CD14-positive monocyte (primary cell): ENCODE results near the gene IER5L. TPM values are rescaled to one million over a fixed set of nuclear protein-coding genes. Genes with fewer than 3 reads are reported as not detected.
A peak's percentile ranks its signal among the peaks of the same experiment; 100 is the strongest.

ENCODE experiments used
- DNase-seq, 3 donors: peaks; one replicate each; pipeline ENCODE4 v3.0.0-alpha.2; 2011 to 2022
- H2AFZ ChIP-seq: 2 replicates; pipeline ENCODE4 v1.6.0; 2012; ENCODE audit warnings: mild to moderate bottlenecking, low read depth, low read length, inconsistent platforms; ENCODE audit not compliant: insufficient read depth, poor library complexity, severe bottlenecking
- H3K27ac ChIP-seq, 2 donors: 1 replicate in 1 of 2; 2 replicates in 1 of 2; pipeline ENCODE4 v1.5.1; 2012 to 2013; ENCODE audit warnings: low read length in 2 of 2, control low read depth in 1 of 2, inconsistent platforms in 1 of 2, low read depth in 1 of 2, mild to moderate bottlenecking in 1 of 2
- H3K27me3 ChIP-seq, 2 donors: one replicate each; pipeline versions ENCODE4 v1.6.0 to v1.6.1; 2011 to 2013; ENCODE audit warnings: low read length in 2 of 2; ENCODE audit not compliant: control insufficient read depth in 2 of 2, insufficient read depth in 2 of 2
- H3K36me3 ChIP-seq, 2 donors: replicated peaks in 1 of 2; 1 replicate in 1 of 2; 2 replicates in 1 of 2; pipeline versions ENCODE4 v1.5.1 to v1.6.1; 2012 to 2013; ENCODE audit warnings: low read length in 2 of 2, control low read depth in 1 of 2, inconsistent platforms in 1 of 2, mild to moderate bottlenecking in 1 of 2; ENCODE audit not compliant: insufficient read depth in 2 of 2, control insufficient read depth in 1 of 2
- H3K4me1 ChIP-seq, 2 donors: 1 replicate in 1 of 2; 2 replicates in 1 of 2; pipeline versions ENCODE4 v1.5.1 to v1.6.1; 2012 to 2013; ENCODE audit warnings: low read length in 2 of 2, control low read depth in 1 of 2, inconsistent platforms in 1 of 2, mild to moderate bottlenecking in 1 of 2, moderate library complexity in 1 of 2; ENCODE audit not compliant: insufficient read depth in 2 of 2, control insufficient read depth in 1 of 2
- H3K4me2 ChIP-seq: replicated peaks from 2 replicates; pipeline ENCODE3; 2012; ENCODE audit warnings: low read length, moderate library complexity, mild to moderate bottlenecking; ENCODE audit not compliant: poor library complexity, severe bottlenecking; ENCODE audit errors: extremely low read depth
- H3K4me3 ChIP-seq, 3 experiments: fragments of 200-600 bp in 1 of 3; sonication (generic) in 1 of 3; replicated peaks in 1 of 3; 1 replicate in 2 of 3; 2 replicates in 1 of 3; pipeline ENCODE4 v1.5.1; 2011 to 2013; ENCODE audit warnings: low read length in 3 of 3, mild to moderate bottlenecking in 3 of 3, control low read depth in 2 of 3, low read depth in 2 of 3, inconsistent platforms in 1 of 3, moderate library complexity in 1 of 3
- H3K79me2 ChIP-seq: 2 replicates; pipeline ENCODE4 v1.6.0; 2012; ENCODE audit warnings: mild to moderate bottlenecking, control low read depth, inconsistent platforms, low read length, moderate library complexity; ENCODE audit not compliant: insufficient read depth
- H3K9ac ChIP-seq: 2 replicates; pipeline ENCODE4 v1.6.0; 2017; ENCODE audit warnings: low read length, mild to moderate bottlenecking; ENCODE audit not compliant: insufficient read depth, poor library complexity, severe bottlenecking
- H3K9me3 ChIP-seq, 2 donors: replicated peaks in 1 of 2; 1 replicate in 1 of 2; 2 replicates in 1 of 2; pipeline versions ENCODE4 v1.5.1 to v1.6.1; 2012 to 2013; ENCODE audit warnings: low read length in 2 of 2, control low read depth in 1 of 2; ENCODE audit not compliant: control insufficient read depth in 1 of 2, insufficient read depth in 1 of 2
- H4K20me1 ChIP-seq: 2 replicates; pipeline ENCODE4 v1.6.0; 2012; ENCODE audit warnings: mild to moderate bottlenecking, low read length, control low read depth, moderate library complexity; ENCODE audit not compliant: insufficient read depth
- H3K27ac Mint-ChIP-seq, 7 donors: one replicate each; pipeline ENCODE4 v1.8.0; 2020; ENCODE audit warnings: mild to moderate bottlenecking in 7 of 7, mixed read lengths in 7 of 7, moderate library complexity in 6 of 7, inconsistent platforms in 2 of 7
- H3K27me3 Mint-ChIP-seq, 3 donors: one replicate each; pipeline ENCODE4 v1.8.0; 2021 to 2022; ENCODE audit warnings: low read depth in 3 of 3, mild to moderate bottlenecking in 3 of 3, mixed read lengths in 3 of 3, moderate library complexity in 3 of 3, inconsistent platforms in 1 of 3
- H3K36me3 Mint-ChIP-seq, 2 donors: one replicate each; pipeline ENCODE4 v1.8.0; 2020; ENCODE audit warnings: mixed read lengths in 2 of 2, inconsistent platforms in 1 of 2, mild to moderate bottlenecking in 1 of 2
- H3K4me1 Mint-ChIP-seq: one replicate; pipeline ENCODE4 v1.8.0; 2020; ENCODE audit warnings: mild to moderate bottlenecking, mixed read lengths
- H3K4me3 Mint-ChIP-seq, 2 donors: one replicate each; pipeline ENCODE4 v1.8.0; 2020; ENCODE audit warnings: mild to moderate bottlenecking in 2 of 2, mixed read lengths in 2 of 2, moderate library complexity in 1 of 2
- H3K9me3 Mint-ChIP-seq, 7 donors: one replicate each; pipeline ENCODE4 v1.8.0; 2020 to 2022; ENCODE audit warnings: mixed read lengths in 7 of 7, mild to moderate bottlenecking in 6 of 7, moderate library complexity in 6 of 7, inconsistent platforms in 2 of 7
- CTCF ChIP-seq: fragments of 200-600 bp; IDR thresholded peaks from one replicate; pipeline ENCODE4 v1.8.0; 2022; ENCODE audit warnings: antibody characterized with exemption, mild to moderate bottlenecking
- WGBS: methylation state at CpG from one replicate; pipeline ENCODE4 v1.1.5; 2013; ENCODE audit warnings: missing lambda C conversion rate; ENCODE audit not compliant: insufficient coverage; 5-methylcytosine and 5-hydroxymethylcytosine counted together
- intact Hi-C, 2 donors: fragments of 100-400 bp; cut with micrococcal nuclease; formaldehyde crosslinking; loops; one replicate each; pipeline versions ENCODE4 v1.15.0 to v1.15.1; 2023
- polyA plus RNA-seq, 3 donors: library from polyadenylated mRNA; depleted of rRNA in 1 of 3; unstranded in 2 of 3; stranded (reverse) in 1 of 3; fragments of 300-500 nt in 2 of 3; fragments of >200 nt in 1 of 3; fragmentation: Illumina TruSeq in 2 of 3; gene quantifications; 1 replicate in 2 of 3; 2 replicates in 1 of 3; pipeline ENCODE4 v1.2.3, GENCODE V29; 2012 to 2021

Gene IER5L
- polyA plus RNA-seq, 3 donors = 0.36 to 15.5 (median 0.79) TPM

- Mint-ChIP-seq H3K9me3 (peaks cover 0 to 1% (median 0%) of the 10 kb centered on the region in 7 donors), H3K36me3 (no peaks in the 10 kb centered on the region), H3K4me1 (peaks cover 25% of the 10 kb centered on the region), H3K27me3 (peaks cover 7 to 17% (median 10%) of the 10 kb centered on the region in 3 donors), H3K27ac (no peak overlapping the region), H3K4me3 (peak overlapping the region; percentile 16 to 49)
- 27% methylated on average over 19 of the region's 29 CpGs for WGBS
- H3K9ac ChIP-seq = peak overlapping the region; percentile 73
- H3K4me1 ChIP-seq = peaks cover 33 to 49% of the 10 kb centered on the region in 2 donors
- H3K4me2 ChIP-seq = peak overlapping the region; percentile 98
- no peak overlapping the region for H3K27ac ChIP-seq
- no peak for DNase-seq
- no peak for TF ChIP-seq CTCF
- no peaks in the 10 kb centered on the region for H3K9me3 ChIP-seq
- H3K79me2 ChIP-seq = peaks cover 14% of the 10 kb centered on the region
- H3K27me3 ChIP-seq = peaks cover 0 to 12% of the 10 kb centered on the region in 2 donors
- H3K4me3 ChIP-seq = peak overlapping the region in 1 of 3 experiments; percentile 98
- H3K36me3 ChIP-seq = no peaks in the 10 kb centered on the region
- peaks cover 16% of the 10 kb centered on the region for H4K20me1 ChIP-seq
- intact Hi-C loops = loop anchor here (2.0 to 10.0 kb wide), 2 partner anchors 31 to 151 kb away; no protein-coding TSS in a partner anchor
- peak overlapping the region; percentile 86 for H2AFZ ChIP-seq
These were observed 4.6 kb downstream of the IER5L start for GRCh38 chr9:129173296-129174101.

- peaks cover 0 to 3% (median 0%) of the 10 kb centered on the region in 7 donors for H3K9me3 Mint-ChIP-seq
- peak overlapping the region in 1 of 2 donors; percentile 49 for H3K4me3 Mint-ChIP-seq
- peaks cover 32% of the 10 kb centered on the region for H3K4me1 Mint-ChIP-seq
- H3K27me3 ChIP-seq = peaks cover 0 to 12% of the 10 kb centered on the region in 2 donors
- H4K20me1 ChIP-seq = peaks cover 11% of the 10 kb centered on the region
- no peak for TF ChIP-seq CTCF
- no peak overlapping the region for H3K4me3 ChIP-seq
- no peak overlapping the region for H3K27ac Mint-ChIP-seq
- peaks cover 7 to 17% (median 10%) of the 10 kb centered on the region in 3 donors for H3K27me3 Mint-ChIP-seq
- peaks cover 36 to 52% of the 10 kb centered on the region in 2 donors for H3K4me1 ChIP-seq
- H3K36me3 Mint-ChIP-seq = no peaks in the 10 kb centered on the region
- H2AFZ ChIP-seq = no peak overlapping the region
- H3K79me2 ChIP-seq = peaks cover 11% of the 10 kb centered on the region
- H3K9me3 ChIP-seq = no peaks in the 10 kb centered on the region
- WGBS = no CpG with 5 or more reads among the region's 5 CpGs
- H3K27ac ChIP-seq = no peak overlapping the region
- H3K4me2 ChIP-seq = no peak overlapping the region
- intact Hi-C loops = loop anchor here in 1 of 2 donors (10.0 kb wide), 1 partner anchor 152 kb away; no protein-coding TSS in a partner anchor
- H3K9ac ChIP-seq = no peak overlapping the region
- no peak for DNase-seq
- no peaks in the 10 kb centered on the region for H3K36me3 ChIP-seq
These were observed 5.2 kb downstream of the IER5L start for GRCh38 chr9:129172816-129173215.
